HG03095 (cell line): ENCODE data around the gene LALBA.
"Not testable (repeated sequence)": the region's sequence is repeated elsewhere in the genome, so short reads cannot be mapped to it uniquely, and the experiment has no call there.

Source experiments
- ATAC-seq: cut with Tn5 transposase; IDR thresholded peaks from one replicate; pipeline ENCODE4 v1.9.1; 2021; ENCODE audit warnings: moderate library complexity; ENCODE audit not compliant: unreplicated experiment

LALBA gene

DNA sequence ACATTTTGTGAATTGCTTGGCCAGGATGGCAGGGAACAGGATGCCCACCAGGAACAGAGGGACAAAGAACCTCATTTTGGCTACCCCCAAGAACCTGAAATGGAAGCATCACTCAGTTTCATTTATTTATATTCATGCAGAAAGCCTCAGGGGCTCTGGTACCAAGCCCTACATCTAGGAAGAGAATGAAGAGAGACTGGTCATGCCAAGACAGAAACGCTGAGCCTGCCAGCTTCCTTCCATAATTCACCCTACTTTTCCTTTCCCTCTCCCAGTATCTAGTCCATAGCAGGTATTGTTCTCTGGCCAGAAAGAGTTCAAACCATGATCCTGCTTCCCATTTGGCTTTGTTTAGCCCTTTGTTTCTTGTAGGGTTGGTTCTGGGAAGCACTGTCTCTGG is at the start of gene LALBA:
TSS of gene LALBA (minus strand) at position 101 of the 400 bp plus-strand sequence. CDS start at position 75, 26 bp downstream.
- ATAC-seq, result no peak

DNA sequence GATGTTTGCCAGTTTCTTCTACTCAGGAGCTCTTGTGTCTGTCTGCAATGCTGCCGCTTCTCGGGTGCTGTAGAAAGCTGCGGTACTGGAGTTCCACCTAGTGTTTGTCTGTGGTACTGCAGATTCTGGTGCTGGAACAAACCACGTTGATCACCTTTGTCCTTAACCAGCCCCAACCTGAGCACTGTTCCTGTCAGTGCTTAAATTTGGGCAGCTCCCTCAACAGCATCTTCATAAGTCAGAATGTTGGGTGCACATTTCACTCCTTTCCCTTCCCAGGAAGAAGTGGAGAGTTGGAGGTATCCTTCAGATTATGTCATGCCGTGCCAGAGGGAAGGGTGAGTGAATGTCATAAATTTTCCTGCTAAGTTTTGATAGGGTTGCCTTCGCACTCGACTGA is 48.7 kb upstream of the LALBA start:
- no peak for ATAC-seq

DNA sequence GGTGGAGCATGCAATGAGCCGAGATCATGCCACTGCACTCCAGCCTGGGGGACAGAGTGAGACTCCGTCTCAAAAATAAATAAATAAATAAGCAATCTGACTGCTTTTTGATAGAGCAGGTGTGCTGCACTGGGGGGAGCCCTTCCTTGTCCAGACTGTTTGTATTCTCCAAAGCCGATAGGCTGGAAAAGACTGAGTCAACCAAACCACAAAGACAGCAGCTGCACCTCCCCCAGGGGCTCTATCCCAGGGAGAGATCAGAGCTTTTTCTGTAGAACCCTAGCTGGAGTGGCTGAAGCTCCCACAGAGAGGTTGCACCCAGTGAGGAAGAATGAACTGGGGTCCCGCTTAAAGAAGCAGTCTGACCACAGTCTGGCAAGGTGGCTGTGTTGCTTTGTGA is 45.8 kb upstream of the LALBA start:
- ATAC-seq, result no peak

DNA sequence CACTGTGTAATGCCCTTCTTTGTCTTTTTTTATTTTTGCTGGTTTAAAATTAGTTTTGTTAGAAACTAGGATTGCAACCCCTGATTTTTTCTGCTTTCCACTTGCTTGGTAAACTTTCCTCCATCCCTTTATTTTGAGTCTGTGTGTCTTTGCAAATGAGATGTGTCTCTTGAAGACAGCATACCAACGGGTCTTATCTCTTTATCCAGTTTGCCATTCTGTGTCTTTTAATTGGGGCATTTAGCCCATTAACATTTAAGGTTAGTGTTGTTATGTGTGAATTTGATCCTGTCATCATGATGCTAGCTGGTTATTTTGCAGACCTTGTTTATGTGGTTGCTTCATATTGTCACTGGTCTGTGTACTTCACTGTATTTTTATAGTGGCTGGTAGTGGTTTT is 43.5 kb upstream of the LALBA start:
- no peak for ATAC-seq

DNA sequence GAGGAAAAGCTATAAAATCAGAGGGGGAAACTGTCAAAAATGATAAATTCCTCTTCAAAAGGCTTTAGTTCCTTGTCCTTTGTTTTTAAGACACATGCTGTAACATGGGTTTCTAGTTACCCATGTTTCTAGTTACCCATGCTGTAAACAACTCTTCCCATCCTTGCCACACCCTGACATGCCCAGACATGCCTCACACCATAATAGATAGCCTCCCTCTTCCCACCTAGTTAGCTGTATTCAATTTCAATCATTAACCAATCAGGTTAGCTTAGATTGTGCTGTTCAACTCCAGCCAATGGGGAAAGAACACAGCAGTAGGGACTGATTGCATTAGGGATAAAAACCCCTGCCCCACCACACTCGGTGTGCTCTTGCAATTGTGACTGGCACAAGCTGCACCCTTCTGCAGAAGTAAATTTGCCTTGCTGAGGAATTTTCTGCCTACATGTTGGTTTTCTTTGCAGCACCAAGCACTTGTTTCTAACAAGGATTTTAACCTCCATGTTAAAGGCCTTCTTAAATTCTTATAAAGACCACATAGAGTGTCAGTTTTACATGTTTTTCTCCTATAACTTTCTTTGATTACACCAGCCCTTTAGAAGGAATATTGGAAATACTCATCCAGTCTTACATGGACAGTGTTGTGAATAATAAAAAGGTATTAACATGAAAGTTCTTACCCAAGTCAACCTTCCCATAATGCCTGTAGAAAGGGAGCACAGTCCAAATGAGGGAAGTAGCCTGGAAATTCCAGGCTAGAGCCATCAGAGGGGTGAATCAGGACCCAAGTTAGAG is 32.5 kb upstream of the LALBA start:
- ATAC-seq, result no peak

DNA sequence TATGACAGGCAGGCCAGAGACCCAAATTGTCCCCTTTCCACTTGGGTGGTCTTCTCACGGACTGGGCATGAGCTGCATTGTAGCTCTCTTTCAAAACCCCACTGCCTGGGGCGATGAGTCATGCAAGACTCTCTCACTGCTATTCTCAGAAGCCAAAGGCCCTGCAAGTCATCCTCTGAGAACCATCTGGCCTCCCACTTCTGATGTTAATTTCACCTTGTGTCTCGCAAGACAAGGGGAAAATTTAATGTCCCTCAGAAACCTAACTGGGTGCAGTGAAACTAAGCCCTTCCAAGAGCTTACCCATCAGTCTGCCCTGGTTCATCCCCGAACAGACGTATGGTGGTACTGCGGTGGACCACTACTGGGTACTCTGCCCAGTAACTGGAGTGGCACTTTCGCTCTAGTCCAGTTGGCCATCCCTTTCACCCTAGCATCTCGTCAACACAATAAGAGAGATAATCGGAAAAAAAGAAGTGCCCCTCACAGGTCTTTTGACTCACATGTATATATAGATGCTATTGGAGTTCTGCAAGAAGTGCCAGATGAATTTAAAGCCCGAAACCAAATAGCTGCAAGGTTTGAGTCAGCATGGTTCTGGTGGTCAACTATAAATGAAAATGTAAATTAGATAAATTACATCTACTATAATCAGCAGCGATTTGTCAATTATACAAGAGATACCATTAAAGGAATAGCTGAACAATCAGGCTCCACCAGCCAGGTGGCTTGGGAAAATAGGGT is 31.3 kb upstream of the LALBA start:
- ATAC-seq, result peak; percentile 94

DNA sequence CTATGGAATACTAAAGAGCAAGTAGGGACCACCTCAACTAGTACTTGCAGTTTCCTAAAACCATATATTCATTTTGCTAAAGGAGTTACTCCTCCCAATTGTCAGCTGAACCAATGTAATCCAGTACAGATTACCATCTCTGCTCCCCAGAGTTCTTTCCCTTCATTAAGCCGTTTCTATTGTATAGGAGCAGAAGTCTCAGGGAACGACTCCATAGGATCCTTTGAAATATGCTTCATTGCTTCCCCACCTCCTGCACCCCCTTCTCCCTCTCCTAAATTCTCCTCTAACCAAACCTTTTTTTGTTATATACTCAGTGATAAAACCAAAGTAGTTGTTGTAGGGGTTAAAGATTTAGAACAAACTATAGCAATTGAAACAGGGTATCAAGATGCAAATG is 30.7 kb upstream of the LALBA start:
- ATAC-seq, result no peak

DNA sequence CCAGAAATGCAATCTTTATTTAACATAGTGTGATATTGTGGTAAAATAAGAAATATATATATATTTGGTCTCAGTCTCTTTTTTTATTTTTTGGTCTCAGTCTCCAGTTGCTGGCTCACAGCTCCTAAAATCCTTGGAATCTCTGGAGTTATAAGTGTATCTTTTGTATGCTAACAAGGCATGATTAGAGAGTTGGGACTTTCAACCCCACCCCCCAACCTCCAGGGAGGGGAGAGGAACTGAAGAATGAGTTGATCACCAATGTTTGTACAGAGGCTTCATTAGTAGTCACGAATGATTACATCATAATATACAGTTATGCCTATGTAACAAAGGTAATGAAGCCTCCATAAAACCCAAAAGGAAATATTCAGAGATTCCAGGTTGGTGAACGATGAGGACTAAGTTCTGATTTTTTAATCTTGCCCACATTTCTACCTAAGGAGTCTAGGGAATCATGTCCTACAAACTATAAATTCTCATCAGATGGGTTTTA is 22.8 kb upstream of the LALBA start:
- ATAC-seq, result no peak

DNA sequence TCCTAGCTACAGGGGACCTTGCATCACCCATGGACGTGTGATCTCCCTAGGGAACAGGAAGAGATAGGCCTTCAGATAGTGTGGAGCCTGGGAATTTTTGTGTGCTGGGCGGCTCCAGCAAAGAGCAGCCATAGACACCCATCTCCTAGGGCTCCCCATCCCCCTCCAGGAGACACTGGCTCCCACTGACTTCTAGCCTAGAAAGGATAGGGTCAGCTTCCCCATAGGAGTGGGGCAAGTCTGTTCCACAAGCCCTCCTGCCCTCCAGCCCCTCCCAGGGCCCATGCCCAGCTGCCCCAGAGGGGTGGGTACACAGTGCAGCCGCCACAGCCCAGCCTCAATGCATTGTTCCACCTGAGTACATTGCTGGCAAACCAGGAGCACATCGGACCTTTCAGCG is 16.5 kb upstream of the LALBA start:
- no peak for ATAC-seq

DNA sequence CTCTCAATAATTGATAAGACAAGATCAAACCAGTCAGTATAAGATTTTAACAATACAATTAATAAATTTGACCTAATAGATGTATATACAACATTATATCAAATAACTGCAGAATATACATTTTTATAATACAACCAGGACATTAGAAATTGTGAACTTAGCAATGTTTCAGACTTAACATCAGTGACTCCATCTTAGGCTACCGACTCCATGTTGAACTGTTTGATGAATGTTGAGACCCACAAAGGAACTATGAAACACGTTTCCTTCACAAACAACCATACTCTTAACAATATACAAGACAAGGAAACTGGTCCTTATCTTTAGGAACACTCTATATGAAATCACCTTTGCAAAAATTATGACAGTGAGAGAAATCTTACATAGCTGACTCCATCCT is 13.9 kb upstream of the LALBA start:
- ATAC-seq, result no peak

DNA sequence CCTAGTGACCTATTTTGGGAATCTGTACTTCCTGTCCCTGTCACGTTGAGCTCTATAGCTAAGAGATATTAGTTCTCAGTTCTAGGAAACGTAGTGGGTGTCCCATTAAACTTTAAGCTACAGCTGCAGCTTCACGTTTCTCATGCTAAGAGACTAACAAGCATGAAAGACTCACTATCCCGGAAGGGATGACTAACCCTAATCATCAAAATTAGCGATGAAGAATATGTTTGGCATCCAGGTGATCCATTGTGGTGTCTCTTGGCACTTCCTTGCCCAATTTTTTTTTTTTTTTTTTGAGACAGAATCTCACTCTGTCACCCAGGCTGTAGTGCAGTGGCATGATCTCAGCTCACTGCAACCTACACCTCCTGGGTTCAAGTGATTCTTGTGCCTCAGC is 11.0 kb upstream of the LALBA start:
- no peak for ATAC-seq

DNA sequence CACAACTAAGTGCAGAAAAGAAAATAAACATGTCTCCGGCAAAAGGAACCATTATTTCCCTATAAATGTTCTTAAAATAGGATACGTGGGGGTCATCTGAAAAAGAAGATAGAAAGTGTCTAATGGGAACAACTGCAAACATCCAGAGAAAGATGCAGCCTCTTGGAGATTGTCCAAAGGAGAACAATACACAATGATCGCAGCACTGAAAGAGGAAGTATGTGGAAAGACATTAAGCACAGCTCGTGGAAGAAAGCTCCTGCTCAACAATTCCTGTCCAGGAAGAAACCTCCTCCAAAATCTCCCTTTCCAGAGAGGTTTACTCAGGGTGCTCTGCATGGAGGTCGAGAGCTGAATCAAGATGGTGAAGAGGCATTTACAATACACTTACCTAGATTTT is 2.5 kb upstream of the LALBA start:
- ATAC-seq, result no peak

DNA sequence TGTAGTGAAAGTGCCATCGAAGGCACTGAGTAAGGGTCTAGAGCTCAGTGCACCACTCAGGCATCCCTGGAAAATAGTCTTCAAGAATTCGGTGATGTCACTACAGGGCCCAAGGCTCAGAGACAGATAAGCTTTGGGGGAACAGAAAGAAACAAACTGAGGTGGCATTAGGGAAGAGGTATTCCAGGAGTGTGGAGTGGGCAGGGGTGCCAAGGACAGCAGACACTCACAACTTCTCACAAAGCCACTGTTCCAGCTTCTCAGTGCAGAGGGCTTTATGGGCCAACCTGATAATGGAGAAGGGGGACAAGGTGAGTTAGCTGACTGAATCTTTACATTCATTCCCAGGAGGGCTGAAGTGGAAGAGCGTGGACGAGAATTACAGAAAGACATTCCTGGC is 2.1 kb downstream of the LALBA start:
- ATAC-seq, result no peak

DNA sequence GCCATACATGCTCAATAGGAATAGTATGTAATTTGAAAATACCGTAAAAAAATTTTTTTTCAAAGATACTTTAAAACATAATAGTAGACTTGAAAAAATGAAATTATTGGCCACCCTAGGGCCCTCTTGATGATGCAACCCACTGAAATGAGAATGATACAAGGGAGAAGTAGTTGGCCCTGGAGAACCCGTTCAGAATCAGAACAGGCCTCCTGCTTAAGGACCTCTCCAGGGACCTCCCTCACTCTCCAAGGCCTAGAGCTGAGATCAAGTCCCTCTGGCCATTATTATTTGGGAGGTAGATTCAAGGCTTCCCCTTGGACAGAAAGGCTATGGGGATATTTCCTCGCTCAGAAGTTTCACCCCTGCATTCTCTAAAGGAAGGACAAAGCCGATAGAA is 11.9 kb downstream of the LALBA start:
- ATAC-seq, result no peak

DNA sequence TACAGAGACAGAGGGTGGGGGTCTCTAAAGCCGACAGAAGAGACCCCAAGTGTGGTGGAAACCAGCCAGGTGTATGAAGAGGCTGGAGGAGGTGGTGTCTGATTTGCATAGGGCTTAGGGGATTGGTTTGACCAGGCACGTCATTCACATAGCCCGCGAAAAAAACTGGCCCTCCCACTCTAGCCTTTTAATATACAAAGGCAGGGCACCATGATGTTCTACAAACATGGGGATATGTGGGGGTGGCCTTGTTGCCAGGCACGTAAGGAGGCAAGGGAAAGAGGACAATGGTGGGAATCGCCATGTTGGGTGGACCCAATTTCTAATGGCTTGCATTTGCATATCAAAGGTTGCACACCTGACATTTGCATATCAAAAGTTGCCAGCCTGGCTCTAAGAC is 13.2 kb downstream of the LALBA start:
- ATAC-seq, result no peak

DNA sequence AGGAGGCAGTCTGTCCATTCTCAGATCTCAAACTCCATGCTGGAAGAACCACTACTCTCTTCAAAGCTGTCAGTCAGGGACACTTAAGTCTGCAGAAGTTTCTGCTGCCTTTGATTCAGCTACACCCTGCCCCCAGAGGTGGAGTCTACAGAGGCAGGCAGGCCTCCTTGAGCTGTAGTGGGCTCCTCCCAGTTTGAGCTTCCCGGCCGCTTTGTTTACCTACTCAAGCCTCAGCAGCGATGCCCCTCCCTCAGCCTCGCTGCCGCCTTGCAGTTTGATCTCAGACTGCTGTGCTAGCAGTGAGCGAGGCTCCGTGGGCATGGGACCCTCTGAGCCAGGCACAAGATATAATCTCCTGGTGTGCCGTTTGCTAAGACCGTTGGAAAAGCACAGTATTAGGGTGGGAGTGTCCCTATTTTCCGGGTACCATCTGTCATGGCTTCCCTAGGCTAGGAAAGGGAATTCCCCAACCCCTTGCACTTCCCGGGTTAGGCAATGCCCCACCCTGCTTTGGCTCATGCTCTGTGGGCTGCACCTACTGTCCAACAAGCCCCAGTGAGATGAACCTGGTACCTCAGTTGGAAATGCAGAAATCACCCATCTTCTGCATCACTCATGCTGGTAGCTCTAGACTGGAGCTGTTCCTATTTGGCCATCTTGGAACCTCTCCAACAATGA is 16.0 kb downstream of the LALBA start:
- not testable (repeated sequence) for ATAC-seq

DNA sequence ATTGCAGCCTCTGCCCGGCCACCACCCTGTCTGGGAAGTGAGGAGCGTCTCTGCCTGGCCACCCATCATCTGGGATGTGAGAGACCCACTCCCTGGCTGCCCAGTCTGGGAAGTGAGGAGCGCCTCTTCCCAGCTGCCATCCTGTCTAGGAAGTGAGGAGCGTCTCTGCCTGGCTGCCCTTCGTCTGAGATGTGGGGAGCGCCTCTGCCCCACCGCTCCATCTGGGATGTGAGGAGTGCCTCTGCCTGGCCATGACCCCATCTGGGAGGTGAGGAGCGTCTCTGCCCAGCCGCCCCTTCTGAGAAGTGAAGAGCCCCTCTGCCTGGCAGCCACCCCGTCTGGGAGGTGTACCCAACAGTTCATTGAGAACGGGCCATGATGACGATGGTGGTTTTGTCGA is 18.2 kb downstream of the LALBA start:
- not testable (repeated sequence) for ATAC-seq

DNA sequence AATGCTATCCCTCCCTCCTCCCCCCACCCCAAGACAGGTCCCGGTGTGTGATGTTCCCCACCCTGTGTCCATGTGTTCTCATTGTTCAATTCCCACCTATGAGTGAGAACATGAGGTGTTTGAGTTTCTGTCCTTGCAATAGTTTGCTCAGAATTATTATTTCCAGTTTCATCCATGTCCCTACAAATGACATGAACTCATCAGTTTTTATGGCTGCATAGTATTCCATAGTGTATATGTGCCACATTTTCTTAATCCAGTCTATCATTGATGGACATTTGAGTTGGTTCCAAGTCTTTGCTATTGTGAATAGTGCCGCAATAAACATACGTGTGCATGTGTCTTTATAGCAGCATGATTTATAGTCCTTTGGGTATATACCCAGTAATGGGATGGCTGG is 22.8 kb downstream of the LALBA start:
- ATAC-seq, result not testable (repeated sequence)

DNA sequence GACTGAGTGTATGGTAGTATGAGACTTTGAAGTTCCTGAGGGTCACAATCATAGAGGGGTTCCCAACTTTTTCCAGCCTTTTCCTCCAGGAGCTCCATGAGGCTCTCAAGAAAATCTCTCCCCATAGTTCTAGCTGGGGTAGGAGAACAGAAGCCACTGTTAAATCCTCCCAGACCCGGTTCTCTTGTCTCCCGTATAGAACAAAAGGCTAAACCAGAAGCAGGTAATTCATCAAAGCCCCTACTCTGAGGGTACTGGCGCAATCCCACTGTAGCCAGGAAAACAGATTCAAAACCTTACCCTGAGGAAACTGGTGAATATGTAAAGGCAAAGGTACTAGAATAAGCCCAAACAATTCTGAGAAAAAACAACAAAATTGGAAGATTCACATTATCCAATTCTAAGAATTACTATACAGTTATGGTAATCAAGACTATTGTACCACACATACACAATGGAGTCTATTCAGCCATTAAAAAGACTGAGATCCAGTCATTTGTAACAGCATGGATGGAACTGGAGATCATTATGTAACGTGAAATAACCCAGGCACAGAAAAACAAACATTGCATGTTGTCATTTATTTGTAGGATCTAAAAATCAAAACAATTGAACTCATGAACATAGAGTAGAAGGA is 23.9 kb downstream of the LALBA start:
- no peak for ATAC-seq

DNA sequence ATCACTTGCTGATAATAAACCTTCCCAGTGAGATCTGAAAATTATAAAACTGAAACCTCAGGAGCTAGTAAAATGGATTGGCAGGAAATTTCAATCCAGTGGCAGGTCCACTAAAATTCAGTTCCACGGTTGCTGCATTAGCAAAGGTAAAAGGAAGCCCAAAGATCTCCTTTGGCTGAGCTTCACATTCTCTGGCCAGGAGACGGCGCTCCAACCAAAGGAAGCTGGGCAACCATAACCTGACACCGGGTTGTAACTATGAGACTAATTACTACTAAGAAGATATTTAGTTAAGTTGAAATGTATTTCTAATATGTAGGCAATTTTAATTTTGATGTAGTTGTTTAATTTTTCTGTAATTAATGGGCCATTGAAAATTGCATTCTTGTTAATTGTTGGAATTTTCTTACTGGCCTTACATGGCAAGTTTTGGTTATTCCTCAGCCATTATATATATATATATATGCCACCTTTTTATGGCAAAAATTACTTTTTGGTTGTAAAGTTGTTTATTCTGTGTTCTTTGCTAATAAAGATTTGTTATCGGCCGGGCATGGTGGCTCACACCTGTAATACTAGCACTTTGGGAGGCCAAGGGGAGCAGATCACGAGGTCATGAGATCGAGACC is 27.4 kb downstream of the LALBA start:
- no peak for ATAC-seq

DNA sequence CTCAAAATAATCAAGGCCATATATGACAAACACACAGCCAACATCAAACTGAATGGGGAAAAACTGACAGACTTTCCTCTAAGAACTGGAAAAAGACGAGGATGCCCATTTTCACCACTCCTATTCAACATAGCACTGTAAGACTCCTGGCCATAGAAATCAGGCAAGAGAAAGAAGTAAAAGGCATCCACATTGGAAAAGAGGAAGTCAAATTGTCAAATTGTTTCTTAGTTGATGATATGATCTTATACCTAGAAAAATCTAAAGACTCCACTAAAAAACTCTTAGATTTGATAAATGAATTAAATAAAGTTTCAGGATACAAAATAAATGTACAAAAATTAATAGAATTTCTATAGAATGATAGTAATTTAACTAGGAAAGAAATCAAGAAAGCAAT is 33.2 kb downstream of the LALBA start:
- ATAC-seq, result no peak
